ENCODE results near the gene ACVR1. TPM values are rescaled to one million over a fixed set of nuclear protein-coding genes. Genes with fewer than 3 reads are reported as not detected.

Gene ACVR1
- total RNA-seq, 1 donor from 2014 or later: 34.4 TPM

- no peak overlapping the region for H3K27ac ChIP-seq
- no peak for TF ChIP-seq CTCF (IDR thresholded peaks at IDR 0.05)
- ATAC-seq: no peak
- H3K4me3 ChIP-seq: no peak overlapping the region
- no peak for DNase-seq
- intact Hi-C loops (cut with DNase I): no loop called here
- H3K36me3 ChIP-seq: no peaks in the 10 kb centered on the region
- H3K27me3 ChIP-seq: no peaks in the 10 kb centered on the region
- peaks cover 22% of the 10 kb centered on the region for H3K4me1 ChIP-seq
- H3K9me3 ChIP-seq: no peaks in the 10 kb centered on the region
Measured at GRCh38 chr2:157866202-157866601, 9.9 kb downstream of the ACVR1 start.

- ATAC-seq (no peak), DNase-seq (no peak)
- TF ChIP-seq CTCF (IDR thresholded peaks at IDR 0.05): no peak
- no peaks in the 10 kb centered on the region for H3K36me3 ChIP-seq
- H3K27me3 ChIP-seq: no peaks in the 10 kb centered on the region
- peaks cover 22% of the 10 kb centered on the region for H3K4me1 ChIP-seq
- no peak overlapping the region for H3K27ac ChIP-seq
- H3K9me3 ChIP-seq: no peaks in the 10 kb centered on the region
- intact Hi-C loops (cut with DNase I): no loop called here
- H3K4me3 ChIP-seq: no peak overlapping the region
Measured at GRCh38 chr2:157864857-157865430, 11.2 kb downstream of the ACVR1 start.

- no peaks in the 10 kb centered on the region for H3K36me3 ChIP-seq
- no peak overlapping the region for H3K4me3 ChIP-seq
- intact Hi-C loops (cut with DNase I): no loop called here
- no peaks in the 10 kb centered on the region for H3K27me3 ChIP-seq
- ATAC-seq (no peak), DNase-seq (no peak)
- TF ChIP-seq CTCF (IDR thresholded peaks at IDR 0.05): no peak
- no peak overlapping the region for H3K27ac ChIP-seq
- H3K9me3 ChIP-seq: no peaks in the 10 kb centered on the region
- H3K4me1 ChIP-seq: no peaks in the 10 kb centered on the region
Measured at GRCh38 chr2:157858846-157859245, 17.3 kb downstream of the ACVR1 start.

GRCh38 chr2:157857881-157858280 lies 18.2 kb downstream of the ACVR1 start:
- intact Hi-C loops (cut with DNase I): no loop called here
- Histone ChIP-seq H3K36me3 (no peaks in the 10 kb centered on the region), H3K4me1 (no peaks in the 10 kb centered on the region), H3K9me3 (no peaks in the 10 kb centered on the region), H3K27me3 (no peaks in the 10 kb centered on the region), H3K27ac (no peak overlapping the region), H3K4me3 (no peak overlapping the region)
- ATAC-seq (no peak), DNase-seq (no peak)
- no peak for TF ChIP-seq CTCF (IDR thresholded peaks at IDR 0.05)

GRCh38 chr2:157856187-157856515 lies 20.0 kb downstream of the ACVR1 start:
- TF ChIP-seq CTCF (IDR thresholded peaks at IDR 0.05): no peak
- no peaks in the 10 kb centered on the region for H3K4me1 ChIP-seq
- H3K27ac ChIP-seq: no peak overlapping the region
- intact Hi-C loops (cut with DNase I): no loop called here
- DNase-seq (no peak), ATAC-seq (no peak)
- no peaks in the 10 kb centered on the region for H3K27me3 ChIP-seq
- H3K4me3 ChIP-seq: no peak overlapping the region
- H3K36me3 ChIP-seq: no peaks in the 10 kb centered on the region
- no peaks in the 10 kb centered on the region for H3K9me3 ChIP-seq

GRCh38 chr2:157853820-157854219 lies 22.3 kb downstream of the ACVR1 start:
- no peak for DNase-seq
- H3K36me3 ChIP-seq: no peaks in the 10 kb centered on the region
- intact Hi-C loops (cut with DNase I): no loop called here
- no peak for ATAC-seq
- no peaks in the 10 kb centered on the region for H3K4me1 ChIP-seq
- no peaks in the 10 kb centered on the region for H3K9me3 ChIP-seq
- H3K27ac ChIP-seq: no peak overlapping the region
- H3K27me3 ChIP-seq: no peaks in the 10 kb centered on the region
- no peak overlapping the region for H3K4me3 ChIP-seq
- TF ChIP-seq CTCF (IDR thresholded peaks at IDR 0.05): no peak
